ENCODE measurements around the gene KLHL5. TPM values are rescaled to one million over a fixed set of nuclear protein-coding genes. Genes with fewer than 3 reads are reported as not detected.

KLHL5 gene
- total RNA-seq, 1 experiment from 2014 or later, result 128 TPM

- no peak for ATAC-seq
- Histone ChIP-seq H3K4me1 (ENCODE audit: control insufficient read depth, insufficient read depth, low read length) (peaks cover 4% of the 10 kb centered on the region), H3K27me3 (ENCODE audit: control insufficient read depth, insufficient read depth, low read length) (no peaks in the 10 kb centered on the region), H3K4me3 (ENCODE audit: low read depth in 2 of 2, low read length in 2 of 2) (no peak overlapping the region), H3K36me3 (ENCODE audit: control insufficient read depth, insufficient read depth, low read length) (no peaks in the 10 kb centered on the region), H3K9me3 (ENCODE audit: control insufficient read depth, insufficient read depth, low read depth, low read length) (no peaks in the 10 kb centered on the region), H3K27ac (ENCODE audit: low read length) (no peak overlapping the region)
- ChIA-PET CTCF (no interaction called here), POLR2A (no interaction called here)
- no TSS peak for BruUV-seq (replicated peaks)
- in situ Hi-C loops (cut with HindIII; ENCODE audit: low pct_unique_long_range_greater_than_20kb, low sequenced_read_pairs), result no loop called here
- DNase-seq (ENCODE audit: low read depth, low spot score), result no peak
- intact Hi-C loops (cut with micrococcal nuclease; ENCODE audit: unreplicated experiment), result no loop called here
- TF ChIP-seq REST (IDR thresholded peaks at IDR 0.05; ENCODE audit: insufficient read depth in 1 of 2, low read depth in 2 of 2, low read length in 1 of 2) (no peak), CTCF (IDR thresholded peaks at IDR 0.05) (no peak), TCF7L2 (IDR thresholded peaks at IDR 0.05; ENCODE audit: low read depth, low read length) (no peak), POLR2AphosphoS5 (IDR thresholded peaks at IDR 0.05; ENCODE audit: low read depth, low read length) (no peak), SIN3A (IDR thresholded peaks at IDR 0.05; ENCODE audit: borderline replicate concordance, insufficient read depth, low read depth, low read length) (no peak)
Observed at GRCh38 chr4:39067451-39067850, 5.4 kb downstream of the KLHL5 start.

GRCh38 chr4:39068907-39069306 is 6.9 kb downstream of the KLHL5 start:
- TF ChIP-seq CTCF (IDR thresholded peaks at IDR 0.05) (no peak), SIN3A (IDR thresholded peaks at IDR 0.05; ENCODE audit: borderline replicate concordance, insufficient read depth, low read depth, low read length) (no peak), REST (IDR thresholded peaks at IDR 0.05; ENCODE audit: insufficient read depth in 1 of 2, low read depth in 2 of 2, low read length in 1 of 2) (no peak), POLR2AphosphoS5 (IDR thresholded peaks at IDR 0.05; ENCODE audit: low read depth, low read length) (no peak), TCF7L2 (IDR thresholded peaks at IDR 0.05; ENCODE audit: low read depth, low read length) (no peak)
- no TSS peak for BruUV-seq (replicated peaks)
- no peak overlapping the region for H3K27ac ChIP-seq (ENCODE audit: low read length)
- no peaks in the 10 kb centered on the region for H3K27me3 ChIP-seq (ENCODE audit: control insufficient read depth, insufficient read depth, low read length)
- ATAC-seq, result no peak
- intact Hi-C loops (cut with micrococcal nuclease; ENCODE audit: unreplicated experiment), result no loop called here
- DNase-seq (ENCODE audit: low read depth, low spot score), result no peak
- H3K4me1 ChIP-seq (ENCODE audit: control insufficient read depth, insufficient read depth, low read length), result no peaks in the 10 kb centered on the region; the same call in 1 of the 2 replicates
- POLR2A ChIA-PET, result no interaction called here
- H3K4me3 ChIP-seq (ENCODE audit: low read depth in 2 of 2, low read length in 2 of 2), result no peak overlapping the region
- CTCF ChIA-PET, result no interaction called here
- in situ Hi-C loops (cut with HindIII; ENCODE audit: low pct_unique_long_range_greater_than_20kb, low sequenced_read_pairs), result no loop called here
- H3K9me3 ChIP-seq (ENCODE audit: control insufficient read depth, insufficient read depth, low read depth, low read length), result no peaks in the 10 kb centered on the region
- no peaks in the 10 kb centered on the region for H3K36me3 ChIP-seq (ENCODE audit: control insufficient read depth, insufficient read depth, low read length)

Measured in Panc1 (cell line).